GM21447 (cell line): ENCODE data around the gene CHRNA4.
"Not testable (repeated sequence)": the region's sequence is repeated elsewhere in the genome, so short reads cannot be mapped to it uniquely, and the experiment has no call there.

Experiments used
- ATAC-seq: cut with Tn5 transposase; IDR thresholded peaks from one replicate; pipeline ENCODE4 v1.9.1; 2021; ENCODE audit not compliant: unreplicated experiment

CHRNA4 gene

GRCh38 chr20:63398744-63399514 is 37.8 kb upstream of the CHRNA4 start:
- no peak for ATAC-seq

DNA sequence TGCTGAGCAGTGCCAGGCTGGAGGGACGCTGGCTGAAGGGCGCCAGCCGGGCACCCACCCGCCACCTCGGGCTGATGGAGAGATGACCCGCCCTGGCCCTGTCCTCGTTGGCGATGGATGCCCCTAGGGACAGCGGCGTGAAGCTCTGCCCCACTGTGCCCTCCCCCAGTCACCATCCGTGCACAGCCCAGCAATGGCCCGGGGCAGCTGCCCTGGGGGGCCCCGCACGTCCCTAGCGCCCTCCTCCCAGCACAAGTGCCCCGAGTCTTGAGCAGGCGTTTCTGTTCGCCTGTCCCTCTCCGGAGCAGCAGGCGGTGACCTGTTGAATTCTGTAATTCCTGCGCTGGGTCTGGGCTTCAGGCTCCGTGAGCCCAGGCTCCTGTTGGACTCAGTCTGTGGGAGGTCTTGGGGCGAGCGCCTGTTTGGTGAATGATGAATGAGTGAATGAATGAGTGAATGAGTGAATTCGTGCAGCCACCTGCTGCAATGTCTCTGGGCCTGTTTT is 36.8 kb upstream of the CHRNA4 start:
- no peak for ATAC-seq

GRCh38 chr20:63397155-63397843 is 36.1 kb upstream of the CHRNA4 start:
- no peak for ATAC-seq

GRCh38 chr20:63396300-63396699 is 35.2 kb upstream of the CHRNA4 start:
- no peak for ATAC-seq

DNA sequence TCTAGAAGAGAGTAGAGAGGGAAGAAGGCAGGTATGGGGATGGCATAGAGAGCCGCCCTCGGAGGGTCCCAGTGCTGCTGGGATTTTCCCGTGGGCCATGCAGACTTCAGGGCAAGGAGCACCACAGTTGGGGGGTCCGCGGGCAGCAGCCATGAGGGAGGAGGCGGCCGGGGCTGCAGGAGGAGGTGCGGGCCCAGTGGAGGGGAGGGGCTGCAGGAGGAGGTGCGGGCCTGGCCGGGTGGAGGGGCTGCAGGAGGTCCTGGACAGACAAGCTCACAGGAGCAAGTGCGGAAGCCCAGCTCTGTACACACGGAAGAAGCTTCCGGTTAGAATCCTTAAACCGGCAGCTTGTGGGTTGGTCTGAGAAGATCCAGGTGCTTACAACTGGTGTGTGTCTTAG is 34.6 kb upstream of the CHRNA4 start:
- ATAC-seq = no peak

- no peak for ATAC-seq
Observed at GRCh38 chr20:63394920-63395455, 33.8 kb upstream of the CHRNA4 start.

GRCh38 chr20:63394069-63394919 is 33.1 kb upstream of the CHRNA4 start:
- no peak for ATAC-seq

DNA sequence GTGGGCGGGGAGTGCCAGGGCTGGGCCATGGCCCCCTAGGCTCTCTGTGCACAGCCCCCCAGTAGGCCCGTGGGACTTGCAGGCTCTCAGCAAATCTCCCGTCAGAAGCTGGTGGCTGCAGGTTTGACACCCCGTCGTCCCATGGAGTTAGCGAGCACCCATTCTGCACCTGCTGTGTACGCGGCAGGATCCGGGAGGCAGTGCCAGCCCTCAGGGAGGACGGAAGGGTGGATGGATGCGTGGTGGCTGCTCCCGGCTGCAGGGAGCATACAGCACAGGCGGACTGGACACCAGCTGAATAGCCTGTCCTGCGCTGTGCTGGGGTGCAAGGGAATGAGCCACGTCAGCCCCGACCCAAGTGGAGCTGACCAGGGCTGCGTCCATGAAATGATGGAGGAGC is 32.4 kb upstream of the CHRNA4 start:
- no peak for ATAC-seq

- ATAC-seq = no peak
Observed at GRCh38 chr20:63392465-63393365, 31.6 kb upstream of the CHRNA4 start.

DNA sequence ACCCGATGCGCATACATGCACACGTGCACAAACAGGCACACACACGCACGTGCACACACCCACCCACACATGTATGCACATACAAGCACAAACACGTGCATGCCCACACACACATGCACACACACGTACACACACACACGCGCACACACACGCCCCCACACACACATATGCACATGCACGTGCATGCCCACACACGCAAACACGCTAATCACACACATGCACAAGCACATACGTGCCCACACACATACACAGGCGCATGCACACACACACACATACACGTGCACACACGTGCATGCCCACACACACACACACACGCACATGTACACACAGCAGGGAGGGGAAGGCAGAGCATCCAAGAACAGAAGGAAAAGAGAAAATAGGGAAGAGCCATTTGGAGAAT is 26.8 kb upstream of the CHRNA4 start:
- no peak for ATAC-seq

- ATAC-seq = no peak
Observed at GRCh38 chr20:63387393-63387792, 26.2 kb upstream of the CHRNA4 start.

- no peak for ATAC-seq
Observed at GRCh38 chr20:63386491-63386890, 25.3 kb upstream of the CHRNA4 start.

GRCh38 chr20:63385819-63386218 is 24.7 kb upstream of the CHRNA4 start:
- no peak for ATAC-seq

GRCh38 chr20:63384336-63384735 is 23.2 kb upstream of the CHRNA4 start:
- no peak for ATAC-seq

- no peak for ATAC-seq
Observed at GRCh38 chr20:63383556-63383955, 22.4 kb upstream of the CHRNA4 start.

GRCh38 chr20:63382551-63383300 is 21.6 kb upstream of the CHRNA4 start:
- no peak for ATAC-seq

- no peak for ATAC-seq
Observed at GRCh38 chr20:63381781-63382431, 20.8 kb upstream of the CHRNA4 start.

DNA sequence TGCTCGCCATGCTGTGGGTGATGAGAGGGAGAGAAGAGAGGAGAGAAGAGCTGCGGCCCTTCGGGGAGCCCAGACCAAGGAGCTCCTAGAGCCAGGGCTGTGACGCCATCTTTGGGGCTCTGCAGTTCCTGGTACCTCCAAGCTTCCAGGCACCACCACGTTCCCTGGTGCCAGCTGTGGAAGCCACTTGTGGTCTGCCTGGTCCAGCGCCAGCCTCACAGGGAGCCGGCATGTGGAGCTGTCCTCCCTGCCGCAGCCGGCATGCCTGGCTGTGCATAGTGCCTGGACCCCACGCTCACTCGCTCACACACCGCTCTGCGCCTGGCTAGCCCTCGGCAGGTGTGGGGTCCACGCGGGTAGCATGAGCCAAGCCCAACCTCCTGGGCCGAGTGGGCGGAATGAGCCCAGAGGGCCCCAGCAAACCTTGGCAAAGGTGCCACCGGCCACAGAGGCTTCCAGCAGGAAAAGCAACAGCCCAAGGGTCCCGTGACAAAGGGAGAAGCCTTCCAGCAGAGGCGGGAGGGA is 19.3 kb upstream of the CHRNA4 start:
- no peak for ATAC-seq

- not testable (repeated sequence) for ATAC-seq
Observed at GRCh38 chr20:63379872-63380271, 18.7 kb upstream of the CHRNA4 start.
